Activated CD8-positive, alpha-beta memory T cell treated with anti-CD3 and anti-CD28 coated beads for 36 hours (primary cell): ENCODE measurements around the gene CHN2. TPM values are rescaled to one million over a fixed set of nuclear protein-coding genes. Genes with fewer than 3 reads are reported as not detected.

Experiments used
- CTCF ChIA-PET: fragments of 350-600 bp; sonication (Branson Sonifier 250); formaldehyde crosslinking; loops from one replicate; lab custom pipeline; 2021; ENCODE audit warnings: antibody characterized with exemption; lab: Charles Lee
- POLR2A ChIA-PET: fragments of 350-600 bp; sonication (Branson Sonifier 250); formaldehyde crosslinking; loops from one replicate; lab custom pipeline; 2021; ENCODE audit warnings: antibody characterized with exemption; lab: Charles Lee
- total RNA-seq, 2 experiments: library from RNA; stranded (reverse); gene quantifications; one replicate each; pipeline ENCODE4 v1.2.3, GENCODE V29; 2021

CHN2 gene
- total RNA-seq, 2 experiments from 2014 or later, result 4.8 to 6.1 TPM

DNA sequence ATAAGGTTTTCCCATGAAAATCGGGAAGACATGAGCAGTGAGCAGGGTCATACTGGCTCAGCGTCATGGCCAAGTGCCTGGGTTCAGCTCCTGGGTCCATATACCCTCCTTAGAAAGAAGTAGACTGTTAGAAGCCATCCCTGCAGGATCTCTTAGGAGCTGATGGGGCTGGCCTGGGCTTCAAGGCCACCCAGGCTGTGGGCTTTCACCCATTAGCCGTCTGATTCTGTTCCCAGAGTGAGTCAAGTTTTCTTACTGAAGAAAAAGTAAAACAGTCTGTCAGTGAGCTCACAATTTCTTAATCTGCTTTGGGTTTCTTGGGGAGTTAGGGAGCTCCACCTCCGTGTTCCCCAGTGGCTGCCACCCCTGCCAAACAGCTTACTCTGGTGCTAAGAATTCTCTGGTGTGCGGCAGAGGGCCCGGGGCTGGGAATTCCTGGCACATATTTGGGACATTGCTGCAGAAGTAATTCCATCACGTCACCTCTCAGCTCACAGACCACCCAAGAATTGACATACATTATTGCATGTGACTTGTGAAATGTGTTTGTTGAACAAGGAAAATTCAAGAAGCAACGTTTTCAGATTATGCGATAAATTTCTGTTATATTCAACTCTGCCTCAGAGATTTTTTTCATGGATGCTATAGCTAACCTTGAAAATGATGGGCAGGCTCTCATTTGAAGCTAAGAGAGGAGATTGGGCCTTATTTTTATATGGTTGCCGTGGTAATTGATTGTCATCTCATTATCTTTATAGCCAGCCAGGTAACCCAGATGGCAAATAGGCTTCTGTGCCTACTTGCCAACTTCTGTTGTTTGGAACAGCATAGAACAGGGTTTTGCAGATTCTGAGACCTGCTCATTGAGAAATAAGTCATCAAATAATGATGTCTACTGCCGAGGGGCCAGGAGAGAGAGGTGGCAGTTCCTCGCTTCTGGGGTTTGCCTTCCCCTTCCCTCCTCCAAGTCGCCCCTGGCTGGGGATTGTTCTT is 166.4 kb downstream of the CHN2 start:
- ChIA-PET POLR2A (no interaction called here), CTCF (no interaction called here)

DNA sequence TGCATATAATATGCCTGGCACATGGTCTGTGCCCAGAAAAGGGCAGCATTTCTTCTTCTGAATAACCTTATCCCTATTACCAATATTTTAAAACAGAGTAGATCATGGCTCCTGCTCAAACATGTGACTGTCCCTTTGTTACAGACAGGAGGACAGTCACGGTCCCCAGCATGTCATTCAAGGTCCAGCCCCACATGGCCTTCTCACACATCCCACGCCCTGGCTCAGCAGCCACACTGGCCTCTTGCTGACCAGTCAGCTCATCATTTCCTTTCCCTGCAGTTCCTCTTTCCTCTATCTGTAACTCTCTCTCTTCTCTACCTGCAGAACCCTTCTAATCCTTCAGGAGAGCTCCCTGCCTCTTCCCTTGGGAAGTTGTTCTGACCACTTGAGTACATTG is 167.8 kb downstream of the CHN2 start:
- CTCF ChIA-PET, result interaction anchor here (0.9 kb wide), 1 partner anchor 162 kb away, joined by 3 read pairs; no protein-coding TSS in a partner anchor
- POLR2A ChIA-PET, result no interaction called here

DNA sequence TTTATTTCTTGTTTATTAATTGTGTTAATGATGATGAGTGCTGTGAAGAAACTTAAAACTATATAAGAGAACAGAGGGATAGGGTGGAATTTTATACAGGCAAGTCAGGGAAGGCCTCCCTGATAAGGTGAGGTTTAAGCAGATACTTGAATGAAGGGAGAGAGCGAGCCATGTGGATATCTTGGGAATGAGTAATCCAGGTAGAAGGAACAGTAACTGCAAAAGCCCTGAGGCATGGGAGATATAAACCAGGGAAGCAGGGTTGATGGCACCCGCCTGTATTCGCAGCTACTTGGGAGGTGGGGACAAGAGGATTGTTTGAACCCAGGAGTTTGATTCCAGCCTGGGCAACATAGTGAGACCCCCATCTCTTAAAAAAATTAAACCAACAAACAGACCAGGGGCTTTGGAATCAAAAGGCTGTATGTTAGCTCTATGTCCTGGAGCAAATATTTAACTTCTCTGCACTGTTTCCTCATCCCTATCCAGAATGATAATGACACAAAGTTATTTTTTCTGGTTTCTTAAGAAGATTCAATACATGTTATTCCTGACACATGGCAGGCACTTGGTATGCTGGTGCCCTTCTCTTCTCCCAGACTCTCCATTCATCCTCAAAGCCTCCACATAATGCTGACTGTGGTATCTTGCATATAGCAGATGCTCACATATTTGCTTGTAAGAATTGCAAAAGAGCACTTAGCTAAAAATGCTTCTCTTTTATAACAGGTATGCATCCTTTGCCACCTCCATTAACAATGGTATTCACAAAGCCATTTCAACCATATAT is 169.3 kb downstream of the CHN2 start:
- POLR2A ChIA-PET, result no interaction called here
- CTCF ChIA-PET, result no interaction called here

DNA sequence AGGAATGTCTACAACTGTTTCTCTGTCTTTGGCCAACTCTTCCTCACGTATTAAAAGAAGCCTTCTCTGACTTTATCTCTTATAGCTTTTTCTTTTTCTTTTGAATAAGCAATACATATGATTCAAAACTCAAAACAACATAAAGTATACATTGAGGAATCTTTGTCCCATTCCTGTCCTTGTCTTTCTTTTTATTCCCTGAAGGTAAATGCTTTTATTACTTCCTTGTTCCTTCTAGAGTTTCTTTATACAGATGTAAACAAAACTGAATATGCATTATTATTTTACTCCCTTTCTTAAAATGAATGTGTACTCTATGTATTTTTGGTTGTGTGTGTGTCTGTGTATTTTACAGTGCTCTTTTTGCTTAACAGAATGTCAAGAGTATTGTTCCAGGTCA is 170.1 kb downstream of the CHN2 start:
- POLR2A ChIA-PET, result no interaction called here

DNA sequence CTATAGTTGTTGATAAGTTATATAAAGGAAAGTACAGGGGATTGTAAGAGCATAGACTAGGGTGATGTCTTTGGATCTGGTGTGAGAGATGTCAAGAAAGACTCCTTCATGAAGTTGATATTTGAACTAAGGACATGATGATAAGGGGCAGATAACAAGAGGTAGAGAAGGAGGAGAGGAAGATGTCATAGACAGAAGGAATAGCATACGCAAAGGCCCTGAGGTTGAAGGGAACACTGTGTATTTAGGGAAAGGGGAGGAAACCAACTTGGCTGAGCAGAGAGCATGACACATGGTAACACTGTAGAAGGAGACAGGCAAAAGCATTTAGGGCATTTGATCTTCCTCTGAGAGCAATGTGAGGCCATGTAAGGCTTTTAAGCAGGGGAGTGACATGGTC is 170.8 kb downstream of the CHN2 start:
- CTCF ChIA-PET, result no interaction called here
- POLR2A ChIA-PET, result no interaction called here

More for the DNA sequence above, 170.1 kb downstream of the CHN2 start:
- CTCF ChIA-PET, result no interaction called here

DNA sequence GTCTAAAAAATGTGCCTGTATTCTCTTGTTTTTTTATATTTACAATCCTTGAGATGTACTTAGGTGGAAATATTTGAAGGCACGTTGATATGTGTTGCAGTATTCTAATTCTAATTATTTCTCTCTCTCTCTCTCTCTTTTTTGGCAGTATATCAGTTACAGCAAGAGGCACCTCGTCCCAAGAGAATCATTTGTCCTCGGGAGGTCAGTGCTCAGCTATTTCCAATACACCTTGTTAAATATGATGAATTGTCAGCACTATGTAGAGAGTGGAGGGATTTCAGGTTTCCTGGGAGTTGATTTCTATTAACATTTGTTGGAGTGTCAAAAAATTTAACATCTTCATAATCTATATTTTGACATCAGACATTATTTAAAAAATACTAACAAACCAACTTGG is 173.2 kb downstream of the CHN2 start:
- POLR2A ChIA-PET, result no interaction called here
- CTCF ChIA-PET, result no interaction called here

DNA sequence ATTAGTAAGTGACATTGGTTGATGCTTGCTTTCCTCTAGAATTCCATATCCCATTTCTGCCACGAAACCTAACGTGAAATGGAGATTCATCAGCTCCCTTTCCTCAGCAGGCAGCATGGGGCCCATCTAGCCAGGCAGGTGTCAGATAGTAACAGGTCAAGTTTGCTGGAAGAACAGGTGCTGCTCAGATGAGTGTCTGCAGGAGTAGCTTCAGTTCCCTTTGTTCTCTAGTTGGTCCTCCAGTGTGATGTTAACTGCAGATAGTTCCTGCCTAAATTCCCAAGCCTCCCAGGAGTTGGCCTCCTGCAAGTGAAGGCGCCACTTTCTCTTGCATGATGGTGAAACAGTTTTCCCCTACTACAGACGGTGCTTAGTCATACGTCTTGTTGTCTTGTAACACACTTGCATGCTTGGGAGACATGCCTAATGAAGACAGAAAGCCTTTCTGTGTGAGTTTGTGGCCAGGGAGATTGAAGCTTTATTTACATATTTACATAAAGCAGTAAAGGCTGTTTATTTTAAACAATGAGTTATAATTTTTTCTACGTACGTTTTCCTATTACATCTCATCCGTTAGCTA is 175.4 kb downstream of the CHN2 start:
- ChIA-PET POLR2A (no interaction called here), CTCF (no interaction called here)

DNA sequence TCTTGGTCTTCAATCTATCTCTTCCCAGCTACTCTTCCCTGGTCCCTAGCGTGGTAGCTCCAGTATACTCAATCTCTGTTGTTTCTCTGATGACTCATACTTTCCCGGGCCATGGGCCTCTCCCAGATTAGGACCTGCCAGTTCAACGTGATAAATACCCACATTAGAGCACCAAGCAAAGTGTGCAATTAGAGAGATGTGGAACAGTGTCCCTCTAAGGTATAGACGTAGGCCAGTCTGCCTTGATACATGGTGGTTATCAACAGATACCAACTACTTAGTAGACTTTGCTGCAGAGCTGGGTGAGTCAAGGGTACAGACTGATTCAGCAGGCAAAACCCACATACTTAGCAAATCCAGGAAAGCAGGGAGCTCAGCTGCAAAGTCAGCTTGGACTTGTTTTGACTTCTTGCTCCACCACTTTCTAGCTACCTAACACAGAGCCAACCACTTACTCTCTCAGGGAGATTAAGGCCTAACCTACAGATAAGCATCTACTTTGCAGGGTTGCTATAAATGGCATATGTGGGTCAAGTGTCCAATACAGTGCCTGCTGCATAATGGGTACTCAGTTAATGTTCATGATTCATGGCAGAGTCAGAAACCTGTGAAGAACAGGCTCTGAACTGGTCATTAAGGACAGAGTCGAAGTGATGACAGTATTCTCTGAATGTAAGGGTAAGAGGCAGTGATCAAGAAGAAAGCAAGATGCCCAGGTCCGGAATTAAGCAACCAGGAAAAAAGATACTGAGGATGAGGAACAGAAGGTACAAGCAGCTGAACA is 176.1 kb downstream of the CHN2 start:
- POLR2A ChIA-PET, result no interaction called here
- CTCF ChIA-PET, result no interaction called here

DNA sequence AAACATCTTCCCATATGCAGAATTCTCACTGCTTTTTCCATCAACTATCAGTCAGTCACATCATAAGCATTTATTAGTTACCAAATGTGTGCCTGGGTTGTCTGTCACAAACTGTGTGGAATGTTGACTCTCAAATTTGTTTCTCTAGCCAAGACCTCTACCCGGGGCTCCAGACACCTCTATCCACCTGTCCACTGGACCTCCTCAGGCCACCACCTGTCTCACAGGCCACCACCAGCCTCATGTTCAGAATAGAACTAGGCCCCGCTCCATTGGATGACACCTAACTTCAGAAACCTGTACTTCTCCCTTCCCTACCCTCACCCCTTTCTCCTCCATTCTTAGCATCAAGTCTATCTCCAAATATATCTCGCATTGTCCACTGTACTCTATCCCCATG is 176.9 kb downstream of the CHN2 start:
- ChIA-PET POLR2A (no interaction called here), CTCF (no interaction called here)

DNA sequence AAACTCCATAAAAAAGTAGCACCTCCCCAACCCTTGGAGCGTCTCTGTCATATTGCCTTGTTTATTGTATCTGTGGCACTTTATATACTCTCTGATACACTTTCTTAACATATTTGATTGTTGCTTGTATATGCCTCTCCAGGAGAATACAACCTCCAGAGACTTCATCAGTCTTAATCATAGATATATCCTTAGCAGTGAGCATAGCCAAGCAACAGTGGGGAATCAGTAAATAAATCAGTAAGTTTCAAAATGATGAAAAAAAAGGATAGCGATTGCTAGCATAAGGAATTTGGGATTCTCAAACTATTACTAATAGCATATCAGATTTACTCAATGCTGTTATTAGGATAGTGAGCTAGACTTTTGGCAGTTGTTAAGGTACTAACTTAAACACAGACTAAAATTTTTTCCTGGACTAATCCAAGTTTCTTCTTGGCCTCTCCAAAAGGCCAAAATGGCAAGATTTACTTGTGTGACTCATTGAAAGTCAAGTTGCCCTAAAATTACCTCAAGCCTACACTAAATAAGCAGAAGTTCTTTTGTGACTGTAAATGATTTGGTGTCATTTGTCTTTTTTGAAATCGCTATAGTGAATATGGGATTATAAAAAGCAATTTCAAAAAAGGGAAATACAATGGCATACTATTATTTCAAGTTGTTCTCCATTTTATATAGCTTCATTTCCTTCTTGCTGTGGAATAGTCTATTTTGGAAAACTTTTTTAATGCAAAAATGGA is 177.9 kb downstream of the CHN2 start:
- CTCF ChIA-PET, result no interaction called here
- POLR2A ChIA-PET, result no interaction called here

DNA sequence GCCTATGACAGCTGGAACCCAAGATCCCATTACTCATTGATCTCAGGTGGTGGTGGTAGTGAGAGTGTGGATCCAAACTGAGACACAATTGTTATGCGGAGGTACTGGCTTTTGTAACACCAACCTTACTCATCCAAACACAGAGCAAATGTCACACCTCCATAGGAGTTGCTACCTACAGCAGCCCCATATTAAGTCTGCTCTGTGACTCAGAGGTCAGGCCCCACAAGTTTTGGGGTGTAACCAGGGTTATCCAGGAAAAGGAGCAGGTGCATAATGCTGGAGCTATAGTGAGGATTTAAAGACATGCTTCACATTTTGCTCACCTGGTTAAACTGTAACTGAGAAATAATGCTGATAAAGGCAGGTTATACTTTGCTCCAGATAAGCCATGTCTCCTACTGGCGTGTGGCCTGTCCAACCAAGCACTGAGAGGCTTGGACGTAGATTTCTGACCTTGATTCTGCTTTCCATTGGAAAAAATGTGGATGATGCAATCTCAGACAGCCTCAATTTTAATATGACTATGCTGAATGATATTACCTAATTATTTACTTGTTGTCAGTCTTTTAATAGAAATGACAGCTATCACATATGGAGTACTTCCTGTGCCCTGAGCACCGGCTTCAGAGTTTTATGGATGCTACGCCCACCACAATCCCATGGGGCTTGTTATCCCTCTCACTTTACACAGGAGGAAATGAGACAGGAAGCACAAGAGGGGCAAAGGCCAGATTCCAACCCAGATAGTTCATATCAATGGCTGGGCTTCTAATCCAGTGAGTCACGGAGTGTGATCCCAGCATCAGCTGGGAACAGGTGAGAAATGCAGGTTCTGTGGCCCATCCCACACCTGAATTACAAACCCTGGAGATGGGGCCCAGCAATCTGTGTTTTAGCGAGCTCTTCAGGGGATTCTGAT is 181.3 kb downstream of the CHN2 start:
- ChIA-PET CTCF (no interaction called here), POLR2A (no interaction called here)

DNA sequence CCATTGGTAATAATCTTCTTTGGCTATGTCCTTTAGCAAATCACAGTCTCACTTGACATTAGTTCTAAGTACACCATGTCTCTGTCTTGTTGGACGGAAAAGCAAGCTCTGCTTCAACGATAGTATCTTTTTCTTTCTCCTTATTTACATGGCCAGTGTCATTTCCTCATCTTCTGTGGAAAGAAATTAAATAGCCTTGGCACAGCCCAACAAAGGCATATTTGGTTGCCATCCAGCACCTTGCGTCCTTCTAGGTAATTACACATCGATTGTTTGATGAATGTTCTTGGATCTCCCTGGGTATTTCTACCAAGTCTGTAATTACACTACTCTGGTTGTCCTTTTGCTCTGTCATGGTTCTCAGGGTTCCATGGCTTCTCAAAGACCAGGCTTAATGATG is 183.1 kb downstream of the CHN2 start:
- POLR2A ChIA-PET, result no interaction called here
- CTCF ChIA-PET, result no interaction called here

DNA sequence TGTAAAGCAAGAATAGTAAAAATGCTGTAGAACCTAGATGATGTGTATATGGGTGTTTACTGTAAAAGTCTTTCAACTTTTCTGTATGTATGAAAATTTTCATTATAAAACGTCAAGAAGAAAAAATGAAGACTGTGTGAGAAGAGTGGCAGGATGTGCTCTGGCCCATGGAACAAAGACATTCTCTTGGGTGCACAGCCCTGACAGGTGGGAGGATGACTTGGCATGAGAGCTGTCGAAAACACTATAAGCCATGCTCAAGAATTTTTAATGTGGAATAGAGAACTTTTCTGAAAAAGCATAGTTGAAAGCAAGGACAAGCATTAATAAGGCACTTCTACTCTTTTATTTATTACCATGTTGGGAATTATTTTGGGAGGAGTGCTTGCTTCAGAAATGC is 185.0 kb downstream of the CHN2 start:
- CTCF ChIA-PET, result no interaction called here
- POLR2A ChIA-PET, result no interaction called here

DNA sequence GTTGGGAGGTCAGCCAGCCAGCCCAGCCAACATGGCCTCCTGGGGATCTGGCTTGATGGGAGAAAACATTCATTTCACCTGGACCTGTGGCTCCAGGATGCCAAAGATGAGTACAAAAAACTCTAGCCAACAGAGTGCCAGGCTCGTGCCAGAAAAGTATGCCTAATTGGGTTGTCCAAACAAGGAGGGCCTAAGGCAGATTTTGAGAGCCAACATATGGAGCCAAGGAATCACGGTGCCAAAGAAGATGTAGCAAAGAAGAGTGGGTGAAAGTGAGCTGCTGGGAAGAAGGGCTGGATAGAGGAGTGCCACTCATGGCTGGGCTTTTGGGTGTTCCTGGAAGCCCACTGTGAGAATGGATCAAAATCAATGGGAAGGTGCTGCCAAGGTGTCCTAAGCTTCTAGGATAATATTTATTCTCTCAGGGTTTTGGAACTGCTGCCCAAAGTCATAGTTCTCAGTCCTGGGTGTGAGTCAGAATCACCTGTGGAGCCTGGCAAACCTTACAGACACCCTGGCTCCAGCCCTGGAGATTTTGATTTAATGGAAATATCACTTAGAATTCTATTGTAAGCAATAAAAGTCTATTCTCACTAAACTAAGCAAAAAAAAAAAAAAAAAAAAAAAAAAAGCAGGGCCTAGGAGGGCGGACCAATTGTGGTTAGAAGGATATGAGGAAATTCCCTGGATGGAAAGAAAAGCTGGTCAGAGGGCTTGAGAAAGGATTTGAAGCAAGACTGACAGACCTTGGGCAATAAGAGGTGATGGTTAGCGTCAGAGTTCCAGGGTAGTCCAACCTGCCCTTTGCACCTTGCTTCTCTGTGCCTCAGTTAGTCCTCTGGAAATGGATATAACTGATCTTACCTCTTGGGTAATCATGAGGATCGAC is 186.9 kb downstream of the CHN2 start:
- ChIA-PET CTCF (no interaction called here), POLR2A (no interaction called here)

DNA sequence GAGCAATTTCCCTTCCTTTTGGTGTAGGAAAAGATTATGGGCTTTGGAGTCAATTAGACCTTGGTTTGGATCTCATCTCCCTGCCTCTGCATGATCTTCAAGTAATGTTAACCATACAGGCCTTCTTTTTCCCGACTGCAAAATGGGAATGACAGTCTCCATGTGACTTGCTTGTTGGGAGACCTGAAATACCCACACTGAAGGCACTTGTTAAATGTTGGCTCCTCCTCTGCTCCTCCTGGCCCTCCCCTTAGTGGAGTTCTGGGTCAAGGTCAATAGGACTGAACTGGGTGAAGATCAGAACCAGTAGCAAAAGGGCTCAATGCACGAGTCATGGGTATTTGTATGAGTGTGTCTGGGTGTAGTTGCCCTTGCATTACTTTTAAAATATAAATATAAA is 189.7 kb downstream of the CHN2 start:
- POLR2A ChIA-PET, result no interaction called here
- CTCF ChIA-PET, result no interaction called here

DNA sequence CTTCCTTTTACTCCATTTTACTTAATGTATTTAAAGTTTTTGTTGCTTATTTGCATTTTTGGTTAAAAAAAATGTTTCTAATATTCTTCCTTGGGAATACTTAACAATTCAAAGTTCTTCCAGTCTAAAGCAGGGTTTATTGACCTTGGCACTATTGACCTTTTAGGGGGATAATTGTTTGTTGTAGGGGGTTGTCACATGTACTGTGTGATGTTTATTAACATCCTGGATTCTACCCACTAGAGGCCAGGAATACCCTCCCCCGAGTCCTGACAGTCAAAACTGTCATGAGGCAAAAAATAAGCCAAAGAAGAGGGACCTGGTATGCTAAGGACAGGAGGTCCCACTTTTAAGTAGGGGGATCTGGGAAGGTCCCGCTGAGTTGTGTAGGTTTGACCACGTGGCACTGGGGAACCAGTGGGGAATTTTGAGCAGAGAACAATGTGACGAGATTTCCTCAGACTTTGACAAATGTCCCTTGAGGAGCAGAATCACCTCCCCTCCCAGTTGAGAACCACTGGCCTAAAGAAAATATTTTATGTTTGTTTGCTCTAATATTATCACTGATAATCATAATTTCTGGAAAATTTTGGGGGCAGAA is 190.7 kb downstream of the CHN2 start:
- ChIA-PET CTCF (no interaction called here), POLR2A (no interaction called here)
